Mesodermal cell (in vitro differentiated cells): ENCODE results near the gene SLC6A19.

ENCODE experiments used
- H3K27ac ChIP-seq: 2 replicates; pipeline ENCODE4 v1.7.0; 2013; ENCODE audit warnings: mild to moderate bottlenecking, low read depth, low read length, moderate library complexity; ENCODE audit not compliant: severe bottlenecking
- H3K36me3 ChIP-seq: 2 replicates; pipeline ENCODE4 v1.7.1; 2013; ENCODE audit warnings: mild to moderate bottlenecking, low read length, moderate library complexity; ENCODE audit not compliant: control insufficient read depth, insufficient read depth
- H3K4me1 ChIP-seq: one replicate; pipeline ENCODE4 v1.7.1; 2013; ENCODE audit warnings: mild to moderate bottlenecking, low read length; ENCODE audit not compliant: insufficient read depth, control insufficient read depth, poor library complexity, severe bottlenecking
- H3K4me3 ChIP-seq: 2 replicates; pipeline ENCODE4 v1.7.0; 2013; ENCODE audit warnings: low read length, control low read depth, mild to moderate bottlenecking; ENCODE audit not compliant: insufficient read depth, poor library complexity, severe bottlenecking; ENCODE audit errors: extremely low read depth
- H3K9me3 ChIP-seq: 2 replicates; pipeline ENCODE4 v1.7.1; 2013; ENCODE audit warnings: mild to moderate bottlenecking, low read length, moderate library complexity; ENCODE audit not compliant: control insufficient read depth
- WGBS, 2 experiments: methylation state at CpG; one replicate each; pipeline ENCODE4 v1.1.5; 2013; ENCODE audit warnings: missing lambda C conversion rate in 2 of 2; ENCODE audit not compliant: insufficient coverage in 2 of 2; 5-methylcytosine and 5-hydroxymethylcytosine counted together

Gene SLC6A19

GRCh38 chr5:1196562-1196961, 4.8 kb upstream of the SLC6A19 start:
- Histone ChIP-seq H3K9me3 (no peaks in the 10 kb centered on the region), H3K36me3 (no peaks in the 10 kb centered on the region), H3K27ac (no peak overlapping the region), H3K4me3 (no peak overlapping the region), H3K4me1 (no peaks in the 10 kb centered on the region)
- 67 to 88% methylated on average over 1 of the region's 1 CpG for WGBS, 2 experiments

- Histone ChIP-seq H3K36me3 (no peaks in the 10 kb centered on the region), H3K9me3 (no peaks in the 10 kb centered on the region), H3K27ac (no peak overlapping the region), H3K4me1 (no peaks in the 10 kb centered on the region), H3K4me3 (no peak overlapping the region)
- WGBS, 2 experiments, result 86 to 92% methylated on average over 7 of the region's 7 CpGs
These were observed 3.3 kb upstream of the SLC6A19 start for GRCh38 chr5:1197876-1198666.

- Histone ChIP-seq H3K27ac (no peak overlapping the region), H3K4me1 (no peaks in the 10 kb centered on the region), H3K4me3 (no peak overlapping the region), H3K36me3 (no peaks in the 10 kb centered on the region), H3K9me3 (no peaks in the 10 kb centered on the region)
These were observed 2.1 kb upstream of the SLC6A19 start for GRCh38 chr5:1199340-1199648.

GRCh38 chr5:1199649-1200494, 1.5 kb upstream of the SLC6A19 start:
- Histone ChIP-seq H3K36me3 (no peaks in the 10 kb centered on the region), H3K27ac (no peak overlapping the region), H3K4me3 (no peak overlapping the region), H3K4me1 (no peaks in the 10 kb centered on the region), H3K9me3 (no peaks in the 10 kb centered on the region)
- 80 to 81% methylated on average over 15 to 22 of the region's 26 CpGs for WGBS, 2 experiments

GRCh38 chr5:1200495-1201326, 684 bp upstream of the SLC6A19 start:
- no peak overlapping the region for H3K27ac ChIP-seq
- no peaks in the 10 kb centered on the region for H3K36me3 ChIP-seq
- WGBS, 2 experiments, result 87 to 91% methylated on average over 22 to 26 of the region's 28 CpGs
- no peaks in the 10 kb centered on the region for H3K4me1 ChIP-seq
- no peak overlapping the region for H3K4me3 ChIP-seq
- H3K9me3 ChIP-seq, result no peaks in the 10 kb centered on the region

- 92 to 93% methylated on average over 20 to 26 of the region's 26 CpGs for WGBS, 2 experiments
- Histone ChIP-seq H3K4me1 (peaks cover under 1% of the 10 kb centered on the region), H3K36me3 (no peaks in the 10 kb centered on the region), H3K9me3 (no peaks in the 10 kb centered on the region), H3K4me3 (no peak overlapping the region), H3K27ac (no peak overlapping the region)
These were observed 817 bp downstream of the SLC6A19 start for GRCh38 chr5:1202026-1202797.

- H3K36me3 ChIP-seq, result no peaks in the 10 kb centered on the region
- WGBS, 2 experiments, result 72 to 81% methylated on average over 5 to 6 of the region's 7 CpGs
- no peaks in the 10 kb centered on the region for H3K9me3 ChIP-seq
- no peak overlapping the region for H3K4me3 ChIP-seq
- peaks cover 4% of the 10 kb centered on the region for H3K4me1 ChIP-seq
- H3K27ac ChIP-seq, result no peak overlapping the region
These were observed 1.4 kb downstream of the SLC6A19 start for GRCh38 chr5:1202798-1203185.

- Histone ChIP-seq H3K4me1 (peaks cover 4% of the 10 kb centered on the region), H3K4me3 (no peak overlapping the region), H3K27ac (no peak overlapping the region), H3K36me3 (no peaks in the 10 kb centered on the region), H3K9me3 (no peaks in the 10 kb centered on the region)
- 91% methylated on average over 16 to 24 of the region's 24 CpGs for WGBS, 2 experiments
These were observed 2.0 kb downstream of the SLC6A19 start for GRCh38 chr5:1203311-1203967.

GRCh38 chr5:1203968-1204692, 2.7 kb downstream of the SLC6A19 start:
- Histone ChIP-seq H3K27ac (no peak overlapping the region), H3K4me3 (no peak overlapping the region), H3K4me1 (peaks cover 4% of the 10 kb centered on the region), H3K9me3 (no peaks in the 10 kb centered on the region), H3K36me3 (no peaks in the 10 kb centered on the region)
- WGBS, 2 experiments, result 90% methylated on average over 10 to 25 of the region's 25 CpGs
